Endothelial cell (in vitro differentiated cells): ENCODE results near the gene FTCD. TPM values are rescaled to one million over a fixed set of nuclear protein-coding genes. Genes with fewer than 3 reads are reported as not detected.

Experiments used
- DNase-seq: peaks from one replicate; pipeline ENCODE4 v3.0.0; 2021; ENCODE audit warnings: low spot score
- H3K27ac Mint-ChIP-seq: one replicate; pipeline ENCODE4 v1.8.0; 2021; ENCODE audit warnings: mixed read lengths, inconsistent platforms; ENCODE audit not compliant: unreplicated experiment
- H3K27me3 Mint-ChIP-seq: one replicate; pipeline ENCODE4 v1.8.0; 2021; ENCODE audit warnings: mild to moderate bottlenecking, moderate library complexity, mixed read lengths, inconsistent platforms; ENCODE audit not compliant: unreplicated experiment
- H3K36me3 Mint-ChIP-seq: one replicate; pipeline ENCODE4 v1.8.0; 2021; ENCODE audit warnings: mild to moderate bottlenecking, low read depth, mixed read lengths, inconsistent platforms; ENCODE audit not compliant: unreplicated experiment
- H3K4me1 Mint-ChIP-seq: one replicate; pipeline ENCODE4 v1.8.0; 2021; ENCODE audit warnings: mild to moderate bottlenecking, mixed read lengths, inconsistent platforms; ENCODE audit not compliant: unreplicated experiment
- H3K4me3 Mint-ChIP-seq: one replicate; pipeline ENCODE4 v1.8.0; 2021; ENCODE audit warnings: mild to moderate bottlenecking, mixed read lengths, inconsistent platforms; ENCODE audit not compliant: unreplicated experiment
- H3K9me3 Mint-ChIP-seq: one replicate; pipeline ENCODE4 v1.8.0; 2021; ENCODE audit warnings: mixed read lengths, inconsistent platforms; ENCODE audit not compliant: unreplicated experiment
- total RNA-seq: library from RNA; stranded (reverse); fragmentation: NEBNext Ultra II Directional; extraction: Animal tissue kit (Norgen Biotek cat#: 25700); gene quantifications from one replicate; pipeline ENCODE4 v1.2.1, GENCODE V29; 2021; ENCODE audit not compliant: unreplicated experiment
- TF ChIP-seq, protein P1 (sequence below): fragments of 200-600 bp; sonication (generic); IDR thresholded peaks from one replicate; pipeline ENCODE4 v1.5.0; 2021; ENCODE audit warnings: antibody characterized with exemption; ENCODE audit not compliant: unreplicated experiment

The FTCD gene
- total RNA-seq, 1 donor from 2014 or later = 1.5 TPM

DNA sequence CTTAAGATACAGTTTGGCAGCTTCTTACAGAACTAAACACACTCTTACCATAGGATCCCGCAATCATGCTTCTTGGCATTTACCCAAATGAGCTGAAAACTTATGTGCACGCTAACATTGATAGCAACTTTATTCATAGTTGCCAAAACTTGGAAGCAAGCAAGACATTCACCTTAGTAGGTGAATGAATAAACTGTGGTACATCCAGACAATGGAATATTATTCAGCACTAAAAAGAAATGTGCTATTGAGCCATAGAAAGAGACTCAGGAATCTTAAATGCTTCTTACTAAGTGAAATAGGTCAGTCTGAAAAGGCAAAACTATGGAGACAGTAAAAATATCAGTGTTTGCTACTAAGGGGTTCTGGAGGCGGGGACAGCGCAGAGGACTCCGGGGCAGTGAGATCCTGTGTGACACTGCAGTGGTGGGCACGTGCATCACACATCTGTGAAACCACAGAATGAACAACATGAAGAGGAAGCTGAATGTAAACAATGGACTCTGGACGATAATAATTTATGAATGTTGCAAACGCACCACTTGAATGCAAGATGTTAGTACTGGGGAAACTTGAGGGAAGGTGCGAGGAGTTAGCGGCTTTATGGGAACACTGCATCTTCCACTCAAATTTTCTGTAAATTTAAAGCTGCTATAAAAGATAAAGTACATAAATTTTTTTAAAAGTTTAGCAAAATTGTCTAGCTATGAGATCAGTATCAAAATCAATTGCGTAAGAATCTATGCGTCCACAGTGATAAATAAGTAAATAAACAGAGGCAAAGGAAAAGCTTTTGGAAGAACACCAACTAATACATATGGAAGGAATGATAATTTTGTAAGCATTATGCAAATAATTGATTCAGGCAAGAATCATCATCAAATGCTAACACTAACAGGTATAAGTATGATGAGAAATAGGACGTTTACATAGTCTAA is 44.3 kb upstream of the FTCD start:
- Mint-ChIP-seq H3K36me3 (peaks cover 53% of the 10 kb centered on the region), H3K27ac (no peak overlapping the region), H3K4me1 (peaks cover 2% of the 10 kb centered on the region), H3K4me3 (no peak overlapping the region), H3K9me3 (no peaks in the 10 kb centered on the region), H3K27me3 (peaks cover 1% of the 10 kb centered on the region)
- TF ChIP-seq, protein P1, sequence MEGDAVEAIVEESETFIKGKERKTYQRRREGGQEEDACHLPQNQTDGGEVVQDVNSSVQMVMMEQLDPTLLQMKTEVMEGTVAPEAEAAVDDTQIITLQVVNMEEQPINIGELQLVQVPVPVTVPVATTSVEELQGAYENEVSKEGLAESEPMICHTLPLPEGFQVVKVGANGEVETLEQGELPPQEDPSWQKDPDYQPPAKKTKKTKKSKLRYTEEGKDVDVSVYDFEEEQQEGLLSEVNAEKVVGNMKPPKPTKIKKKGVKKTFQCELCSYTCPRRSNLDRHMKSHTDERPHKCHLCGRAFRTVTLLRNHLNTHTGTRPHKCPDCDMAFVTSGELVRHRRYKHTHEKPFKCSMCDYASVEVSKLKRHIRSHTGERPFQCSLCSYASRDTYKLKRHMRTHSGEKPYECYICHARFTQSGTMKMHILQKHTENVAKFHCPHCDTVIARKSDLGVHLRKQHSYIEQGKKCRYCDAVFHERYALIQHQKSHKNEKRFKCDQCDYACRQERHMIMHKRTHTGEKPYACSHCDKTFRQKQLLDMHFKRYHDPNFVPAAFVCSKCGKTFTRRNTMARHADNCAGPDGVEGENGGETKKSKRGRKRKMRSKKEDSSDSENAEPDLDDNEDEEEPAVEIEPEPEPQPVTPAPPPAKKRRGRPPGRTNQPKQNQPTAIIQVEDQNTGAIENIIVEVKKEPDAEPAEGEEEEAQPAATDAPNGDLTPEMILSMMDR = no peak
- DNase-seq = no peak

DNA sequence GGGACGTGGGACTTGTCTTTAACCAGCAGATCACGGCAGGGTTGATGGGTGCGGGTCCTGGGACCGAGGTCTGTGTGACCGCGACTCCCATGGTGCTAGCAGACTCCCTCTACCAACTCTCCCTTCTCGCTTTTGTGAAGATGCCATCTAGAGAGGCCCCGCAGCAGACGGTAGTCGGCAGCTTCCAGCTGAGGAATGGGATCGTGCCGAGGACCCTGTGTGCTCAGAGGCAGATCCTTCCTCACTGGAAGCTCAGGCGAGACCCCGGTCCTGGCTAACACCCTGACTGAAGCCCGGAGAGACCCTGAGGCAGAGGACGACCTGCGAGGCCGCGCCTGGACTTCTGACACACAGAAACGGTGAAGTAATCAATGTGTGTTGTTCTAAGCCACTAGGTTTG is 41.4 kb upstream of the FTCD start:
- Mint-ChIP-seq H3K27me3 (peaks cover 7% of the 10 kb centered on the region), H3K4me3 (no peak overlapping the region), H3K36me3 (peaks cover 61% of the 10 kb centered on the region), H3K4me1 (no peaks in the 10 kb centered on the region), H3K27ac (no peak overlapping the region), H3K9me3 (no peaks in the 10 kb centered on the region)
- TF ChIP-seq, protein P1 = no peak
- DNase-seq = no peak

DNA sequence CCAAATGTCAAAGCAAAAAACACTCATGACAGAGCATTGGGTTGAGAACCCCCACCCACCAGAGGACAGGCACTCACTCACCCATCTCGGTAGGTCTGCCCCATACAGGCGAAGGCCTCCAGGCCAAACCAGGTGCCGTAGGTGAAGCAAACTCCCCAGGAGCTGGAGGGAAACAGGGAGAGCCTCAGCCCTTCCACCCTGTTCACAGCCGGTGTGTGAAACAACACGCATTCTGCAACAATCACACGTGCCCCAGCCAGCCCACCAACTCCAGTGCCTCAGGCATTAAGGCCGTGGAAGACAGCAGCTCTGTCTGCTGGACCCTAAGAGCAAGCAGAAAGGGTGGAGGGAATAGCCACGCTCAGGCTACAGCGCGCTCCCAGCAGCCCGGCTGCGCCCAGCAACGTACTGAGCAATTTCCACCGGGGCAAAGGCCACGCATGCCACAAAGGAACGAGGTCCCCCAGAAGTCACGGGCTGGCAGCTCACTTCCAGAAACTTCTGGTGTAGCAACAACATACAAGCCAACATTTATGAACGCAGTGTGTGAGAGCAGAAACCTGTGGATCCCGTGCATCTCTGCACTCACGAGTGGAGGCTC is 40.3 kb upstream of the FTCD start:
- no peak for DNase-seq
- TF ChIP-seq, protein P1 = no peak
- Mint-ChIP-seq H3K27me3 (peaks cover 7% of the 10 kb centered on the region), H3K9me3 (no peaks in the 10 kb centered on the region), H3K4me1 (no peaks in the 10 kb centered on the region), H3K27ac (no peak overlapping the region), H3K36me3 (peaks cover 69% of the 10 kb centered on the region), H3K4me3 (peak overlapping the region; percentile 42)

DNA sequence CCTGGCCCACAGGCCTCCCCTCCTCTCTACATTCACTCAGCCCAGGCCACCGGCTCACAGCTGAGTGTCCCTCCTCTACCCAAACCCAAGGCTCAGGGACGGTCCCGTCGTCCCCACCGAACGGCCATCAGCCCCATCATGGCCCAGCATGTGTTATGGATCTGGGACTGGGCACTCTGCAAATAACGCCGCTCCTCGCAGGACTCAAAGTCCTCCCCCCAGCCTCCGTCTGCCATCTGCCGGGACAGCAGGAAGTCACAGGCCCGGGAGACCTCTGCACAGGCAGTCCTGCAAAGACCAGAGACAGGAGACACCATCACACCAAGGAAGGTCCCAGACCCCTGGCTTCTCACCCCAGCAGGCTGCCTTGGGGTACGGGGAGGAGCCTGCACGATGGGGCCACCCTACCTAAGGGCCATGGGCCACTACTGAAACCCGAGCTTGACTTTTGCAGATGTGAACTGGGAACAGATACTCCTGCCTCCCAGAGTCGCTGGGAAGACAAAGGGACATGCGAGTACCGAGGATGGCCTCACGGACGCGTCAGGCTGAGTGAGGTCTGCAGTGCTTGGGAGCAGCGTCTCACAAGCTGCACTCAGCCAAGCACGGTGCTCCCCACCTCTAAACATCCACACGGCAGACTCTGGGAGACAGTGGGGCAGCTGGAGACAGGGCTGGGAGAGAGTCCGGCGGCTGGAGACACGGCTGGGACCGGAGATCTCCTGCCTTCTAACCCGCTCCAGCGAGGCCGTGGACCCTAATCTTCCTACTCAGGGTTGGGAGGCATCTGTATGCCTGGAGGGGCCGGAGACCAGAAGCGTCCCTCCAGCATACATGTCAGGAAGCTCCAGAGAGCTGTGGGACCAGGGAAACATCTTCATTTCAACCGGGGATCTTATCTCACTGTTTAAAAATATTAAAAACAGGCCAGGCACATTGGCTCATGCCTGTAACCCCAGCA is 39.3 kb upstream of the FTCD start:
- Mint-ChIP-seq H3K27me3 (peaks cover 9% of the 10 kb centered on the region), H3K9me3 (no peaks in the 10 kb centered on the region), H3K27ac (no peak overlapping the region), H3K4me1 (no peaks in the 10 kb centered on the region), H3K36me3 (peaks cover 60% of the 10 kb centered on the region), H3K4me3 (peak overlapping the region; percentile 73)
- no peak for DNase-seq
- TF ChIP-seq, protein P1 = no peak
